ENCODE data around the gene SMO. TPM values are rescaled to one million over a fixed set of nuclear protein-coding genes. Genes with fewer than 3 reads are reported as not detected.

Gene SMO
- total and polyA plus RNA-seq, 2 experiments from 2014 or later = 25.5 to 46.2 TPM

GRCh38 chr7:129186749-129187260 is 1.6 kb upstream of the SMO start:
- H3K79me2 ChIP-seq = peaks cover 32% of the 10 kb centered on the region
- H3K27ac ChIP-seq = no peak overlapping the region
- no peaks in the 10 kb centered on the region for H3K27me3 ChIP-seq
- no peak overlapping the region for H3K4me3 ChIP-seq
- peaks cover 24% of the 10 kb centered on the region for H4K20me1 ChIP-seq (ENCODE audit: insufficient read depth, poor library complexity, severe bottlenecking)
- peaks cover 19% of the 10 kb centered on the region for H3K4me1 ChIP-seq (ENCODE audit: insufficient read depth)
- no peak for TF ChIP-seq CTCF (IDR thresholded peaks at IDR 0.05; ENCODE audit: poor library complexity)
- TF ChIP-seq EZH2phosphoT487 (IDR thresholded peaks at IDR 0.05; ENCODE audit: low read depth, severe bottlenecking, unreplicated experiment) = no peak
- TF ChIP-seq EZH2 (IDR thresholded peaks at IDR 0.05; ENCODE audit: borderline replicate concordance) = no peak
- H3K9me3 ChIP-seq (ENCODE audit: low read depth) = no peaks in the 10 kb centered on the region
- H3K36me3 ChIP-seq (replicated peaks; ENCODE audit: insufficient read depth, low read depth) = no peaks in the 10 kb centered on the region
- no peak overlapping the region for H3K4me2 ChIP-seq
- 84% methylated on average over 6 of the region's 6 CpGs for WGBS (ENCODE audit: low lambda C conversion rate, missing lambda C conversion rate)
- no peak for DNase-seq (ENCODE audit: low spot score)
- no peak overlapping the region for H2AFZ ChIP-seq
- H3K9me2 ChIP-seq (replicated peaks; ENCODE audit: insufficient read depth) = no peaks in the 10 kb centered on the region

GRCh38 chr7:129187681-129188371 is 607 bp upstream of the SMO start:
- Histone ChIP-seq H3K4me1 (ENCODE audit: insufficient read depth) (peaks cover 19% of the 10 kb centered on the region), H3K79me2 (peaks cover 42% of the 10 kb centered on the region), H4K20me1 (ENCODE audit: insufficient read depth, poor library complexity, severe bottlenecking) (peaks cover 34% of the 10 kb centered on the region), H3K9me2 (replicated peaks; ENCODE audit: insufficient read depth) (no peaks in the 10 kb centered on the region), H3K36me3 (replicated peaks; ENCODE audit: insufficient read depth, low read depth) (no peaks in the 10 kb centered on the region), H3K27ac (peak overlapping the region; percentile 91), H3K27me3 (no peaks in the 10 kb centered on the region), H3K4me2 (peak overlapping the region; percentile 97), H2AFZ (peak overlapping the region; percentile 75), H3K9me3 (ENCODE audit: low read depth) (no peaks in the 10 kb centered on the region), H3K4me3 (peak overlapping the region; percentile 91)
- TF ChIP-seq EZH2 (IDR thresholded peaks at IDR 0.05; ENCODE audit: borderline replicate concordance) (no peak), CTCF (IDR thresholded peaks at IDR 0.05; ENCODE audit: poor library complexity) (no peak), EZH2phosphoT487 (IDR thresholded peaks at IDR 0.05; ENCODE audit: low read depth, severe bottlenecking, unreplicated experiment) (no peak)
- no peak for DNase-seq (ENCODE audit: low spot score)
- WGBS (ENCODE audit: low lambda C conversion rate, missing lambda C conversion rate) = 18% methylated on average over 14 of the region's 14 CpGs

GRCh38 chr7:129188892-129189660 is 643 bp downstream of the SMO start:
- H4K20me1 ChIP-seq (ENCODE audit: insufficient read depth, poor library complexity, severe bottlenecking) = peaks cover 39% of the 10 kb centered on the region
- H3K9me2 ChIP-seq (replicated peaks; ENCODE audit: insufficient read depth) = no peaks in the 10 kb centered on the region
- no peaks in the 10 kb centered on the region for H3K9me3 ChIP-seq (ENCODE audit: low read depth)
- WGBS (ENCODE audit: low lambda C conversion rate, missing lambda C conversion rate) = 1% methylated on average over 27 of the region's 83 CpGs
- peak overlapping the region; percentile 97 for H3K4me2 ChIP-seq
- peaks cover 53% of the 10 kb centered on the region for H3K79me2 ChIP-seq
- H3K4me3 ChIP-seq = peak overlapping the region; percentile 91
- no peaks in the 10 kb centered on the region for H3K27me3 ChIP-seq
- peaks cover 19% of the 10 kb centered on the region for H3K4me1 ChIP-seq (ENCODE audit: insufficient read depth)
- TF ChIP-seq EZH2phosphoT487 (IDR thresholded peaks at IDR 0.05; ENCODE audit: low read depth, severe bottlenecking, unreplicated experiment) (no peak), EZH2 (IDR thresholded peaks at IDR 0.05; ENCODE audit: borderline replicate concordance) (no peak), CTCF (IDR thresholded peaks at IDR 0.05; ENCODE audit: poor library complexity) (no peak)
- no peaks in the 10 kb centered on the region for H3K36me3 ChIP-seq (replicated peaks; ENCODE audit: insufficient read depth, low read depth)
- H3K27ac ChIP-seq = peak overlapping the region; percentile 91
- DNase-seq (ENCODE audit: low spot score) = peak; percentile 60
- peak overlapping the region; percentile 75 for H2AFZ ChIP-seq

All from hepatocyte (in vitro differentiated cells).